AG09309 (cell line): ENCODE measurements around the gene PPP4R2.

Experiments
- DNase-seq: peaks from one replicate; pipeline ENCODE4 v3.0.0-alpha.2; 2010; ENCODE audit warnings: low read depth
- H3K4me3 ChIP-seq: 2 replicates; pipeline ENCODE4 v1.5.1; 2011; ENCODE audit warnings: mild to moderate bottlenecking, low read depth, low read length, moderate library complexity; ENCODE audit not compliant: control insufficient read depth
- CTCF ChIP-seq: IDR thresholded peaks from 2 replicates; pipeline ENCODE4 v1.5.1; 2011; ENCODE audit warnings: mild to moderate bottlenecking, low read depth, low read length, inconsistent platforms; ENCODE audit not compliant: insufficient read depth, control insufficient read depth; ENCODE audit errors: missing control alignments

The PPP4R2 gene

GRCh38 chr3:73115806-73116205, 119.2 kb downstream of the PPP4R2 start:
- TF ChIP-seq CTCF, result no peak
- no peak for DNase-seq
- no peak overlapping the region for H3K4me3 ChIP-seq
